ENCODE results near the gene ARSK.
"Not testable (repeated sequence)": the region's sequence is repeated elsewhere in the genome, so short reads cannot be mapped to it uniquely, and the experiment has no call there.

Gene ARSK

DNA sequence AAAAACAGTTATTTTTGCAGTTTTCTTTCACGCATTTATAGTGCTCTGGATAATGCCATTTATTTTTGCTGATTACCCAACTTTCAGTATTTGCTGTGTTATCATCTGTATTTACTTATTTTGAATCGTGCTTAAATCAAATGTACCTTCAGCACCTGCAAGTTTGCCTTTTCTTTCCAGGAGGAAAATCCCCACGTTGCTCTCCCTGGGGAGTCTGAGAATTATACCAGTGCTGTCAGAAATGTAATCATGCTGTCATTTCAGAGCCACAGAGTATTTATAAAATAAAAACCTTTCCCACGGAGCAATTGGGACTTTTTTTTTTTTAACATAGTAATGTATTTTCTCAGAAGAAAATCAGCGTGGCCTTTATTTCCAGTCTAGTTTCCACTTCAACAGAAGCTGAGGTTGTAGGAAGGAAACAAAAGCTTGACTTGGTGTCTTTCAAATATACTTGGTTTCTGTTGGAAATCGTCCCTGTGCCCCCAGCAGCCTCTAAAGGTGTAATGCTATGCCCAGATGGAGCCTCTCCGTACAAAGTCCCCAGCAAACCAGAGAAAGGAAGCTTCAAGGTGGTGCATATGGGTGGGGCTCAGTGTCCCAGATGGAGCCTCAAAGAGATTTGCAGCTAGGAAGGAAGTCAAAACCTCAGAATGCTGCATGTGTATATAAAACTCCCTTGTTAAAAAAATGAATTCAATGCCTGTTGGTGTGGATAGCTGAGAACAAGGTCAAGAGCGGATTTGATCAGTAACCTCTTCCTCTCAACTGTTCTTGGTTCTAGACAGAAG is 67.1 kb downstream of the ARSK start:
- peak; percentile 34 for DNase-seq

DNA sequence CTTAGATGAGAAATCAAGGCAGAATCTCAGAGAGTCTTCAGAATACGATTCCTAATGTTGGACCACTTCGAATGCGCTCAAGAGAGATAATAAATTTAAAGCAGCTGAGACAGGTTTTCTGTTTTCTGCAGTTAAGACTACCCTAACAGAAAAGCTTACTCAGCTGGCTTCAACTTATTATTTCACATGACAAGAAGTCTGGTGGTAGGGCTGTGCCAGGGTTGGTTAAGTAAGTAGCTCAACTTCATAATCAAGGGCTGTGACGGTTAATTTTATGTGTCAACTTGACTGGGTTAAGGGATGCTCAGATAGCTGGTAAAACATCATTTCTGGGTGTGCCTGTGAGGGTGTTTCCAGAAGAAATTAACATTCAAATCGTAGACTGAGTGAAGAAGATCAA is 68.8 kb downstream of the ARSK start:
- no peak for DNase-seq

DNA sequence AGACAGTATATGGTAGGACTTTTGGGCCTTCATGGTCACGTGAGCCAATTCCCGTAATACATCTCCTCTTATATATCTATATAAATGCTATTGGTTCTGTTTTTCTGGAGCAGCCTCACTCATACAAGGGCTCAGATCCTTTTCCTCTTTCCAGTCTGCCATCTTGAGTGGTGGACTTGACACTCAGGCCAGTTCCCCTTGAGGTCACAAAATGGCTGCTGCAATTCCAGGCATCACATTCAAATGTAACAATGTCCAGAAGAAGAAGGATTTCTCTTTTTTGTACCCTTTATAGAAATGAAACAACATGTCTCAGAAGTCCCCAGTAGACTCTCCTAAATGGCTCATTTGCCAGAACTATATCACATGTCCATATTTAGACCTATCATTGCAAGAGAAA is 69.5 kb downstream of the ARSK start:
- DNase-seq: no peak

DNA sequence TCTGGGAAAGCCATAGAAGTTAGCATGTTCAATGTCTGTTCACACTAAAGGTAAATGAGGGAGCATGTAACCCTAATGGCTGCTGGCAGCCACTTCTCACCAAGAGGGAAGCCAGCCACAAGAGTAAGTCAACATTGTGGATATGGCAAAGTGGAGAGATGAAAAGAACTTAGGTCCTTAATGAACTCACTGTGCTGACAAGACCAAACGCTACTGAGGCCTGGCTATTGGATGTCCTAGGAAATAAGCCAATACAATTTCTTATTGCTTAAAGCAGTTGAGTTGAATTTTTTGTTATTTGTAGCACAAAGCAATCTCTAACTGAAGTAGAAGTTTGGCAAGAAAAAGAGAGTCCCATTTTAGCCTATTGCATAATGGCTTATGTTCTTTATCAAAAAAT is 71.8 kb downstream of the ARSK start:
- DNase-seq: no peak

DNA sequence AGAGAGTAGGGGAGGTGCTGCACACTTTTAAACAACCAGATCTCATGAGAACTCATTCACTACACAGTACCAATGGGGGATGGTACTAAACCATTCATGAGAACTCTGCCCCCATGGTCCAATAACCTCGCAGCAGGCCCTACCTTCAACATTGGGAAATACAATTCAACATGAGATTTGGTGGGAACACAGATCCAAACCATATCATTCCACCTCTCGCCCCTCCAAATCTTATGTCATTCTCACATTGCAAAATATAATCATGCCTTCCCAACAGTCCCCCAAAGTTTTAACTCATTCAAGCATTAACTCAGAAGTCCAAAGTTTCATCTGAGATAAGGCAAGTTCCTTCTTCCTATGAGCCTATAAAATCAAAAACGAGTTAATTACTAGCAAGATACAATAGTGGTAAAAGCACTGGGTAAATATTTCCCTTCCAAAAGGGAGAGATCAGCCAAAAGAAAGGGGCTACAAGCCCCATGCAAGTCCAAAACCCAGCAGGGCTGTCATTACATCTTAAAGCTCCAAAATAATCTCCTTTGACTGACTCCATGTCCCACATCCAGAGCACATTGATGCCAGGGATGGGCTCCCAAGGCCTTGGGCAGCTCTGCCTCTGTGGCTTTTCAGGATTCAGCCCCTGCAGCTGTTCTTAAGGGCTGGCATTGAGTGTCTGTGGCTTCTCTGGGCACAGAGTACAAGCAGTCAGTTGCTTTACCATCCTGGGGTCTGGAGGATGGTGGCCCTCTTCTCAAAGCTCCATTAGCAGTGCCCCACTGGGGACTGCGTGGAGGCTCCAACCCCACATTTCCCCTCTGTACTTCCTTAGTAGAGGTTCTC is 73.3 kb downstream of the ARSK start:
- no peak for DNase-seq

DNA sequence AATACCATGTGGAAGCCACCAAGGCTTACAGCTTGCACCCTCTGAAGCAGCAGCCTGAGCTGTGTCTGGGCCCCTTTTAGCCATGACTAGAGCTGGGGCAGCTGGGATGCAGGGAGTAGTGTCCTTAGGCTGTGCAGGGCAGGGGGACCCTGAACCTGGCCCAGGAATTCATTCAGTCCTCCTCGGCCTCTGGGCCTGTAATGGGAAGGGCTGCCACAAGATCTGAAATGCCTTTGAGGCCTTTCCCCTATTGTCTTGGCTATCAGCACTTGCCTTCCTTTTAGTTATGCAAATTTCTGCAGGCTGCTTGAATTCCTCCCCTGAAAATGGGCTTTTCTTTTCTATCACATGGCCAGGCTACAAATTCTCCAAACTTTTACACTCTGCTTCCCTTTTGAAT is 74.0 kb downstream of the ARSK start:
- no peak for DNase-seq

DNA sequence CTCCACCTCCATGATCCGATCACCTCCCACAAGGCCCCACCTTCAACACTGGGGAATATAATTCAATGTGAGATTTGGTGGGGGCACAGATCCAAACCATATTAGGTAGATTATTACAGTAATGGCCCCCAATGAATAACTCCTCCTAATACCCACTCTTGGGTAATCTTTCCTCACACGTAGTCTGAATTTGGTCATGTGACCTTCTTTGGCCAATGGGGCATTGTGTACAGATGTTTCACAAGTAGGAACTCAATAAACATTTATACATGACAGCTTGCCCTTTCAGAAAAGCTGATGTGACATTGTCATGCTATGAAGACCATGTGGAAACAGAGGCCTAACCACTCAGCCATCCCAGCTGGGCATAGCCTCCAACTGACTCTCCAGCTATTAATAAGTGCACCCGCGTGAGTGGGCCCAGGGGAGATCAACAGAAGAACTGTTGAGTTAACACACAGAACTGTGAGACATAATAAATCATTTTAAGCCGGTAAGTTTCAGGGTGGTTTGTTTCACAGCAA is 75.6 kb downstream of the ARSK start:
- DNase-seq: no peak

DNA sequence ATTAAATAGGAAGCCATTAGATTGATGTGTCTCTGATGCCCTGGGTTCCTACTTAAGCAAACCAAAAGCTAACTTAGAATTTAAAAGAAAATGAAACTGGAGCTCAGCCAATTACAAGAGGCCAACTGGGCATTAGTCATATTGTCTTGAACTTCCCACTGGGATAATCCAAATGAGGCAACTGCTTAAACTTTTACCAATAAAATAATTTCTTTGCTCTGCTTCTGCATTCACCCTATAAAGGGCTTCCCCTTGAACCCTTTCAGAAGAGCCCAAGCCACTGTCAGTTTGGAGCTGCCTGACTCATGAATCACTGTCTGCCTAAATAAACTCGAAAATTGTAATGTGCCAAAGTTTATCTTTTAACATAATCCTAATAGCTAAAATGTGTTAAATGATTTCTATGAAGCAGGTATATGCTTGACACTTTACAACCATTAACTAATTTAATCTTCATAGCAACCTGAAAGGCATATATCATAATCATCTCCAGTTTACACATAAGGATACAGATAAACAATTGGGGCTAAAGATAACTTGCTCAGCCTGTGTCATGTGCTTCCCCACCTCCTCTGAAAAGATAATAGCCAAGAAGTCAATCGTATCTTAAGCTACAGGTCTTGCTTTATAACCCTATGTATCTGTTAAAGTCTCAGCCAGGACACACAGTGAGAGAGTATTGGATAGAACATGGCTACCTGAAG is 76.5 kb downstream of the ARSK start:
- peak; percentile 40 for DNase-seq

DNA sequence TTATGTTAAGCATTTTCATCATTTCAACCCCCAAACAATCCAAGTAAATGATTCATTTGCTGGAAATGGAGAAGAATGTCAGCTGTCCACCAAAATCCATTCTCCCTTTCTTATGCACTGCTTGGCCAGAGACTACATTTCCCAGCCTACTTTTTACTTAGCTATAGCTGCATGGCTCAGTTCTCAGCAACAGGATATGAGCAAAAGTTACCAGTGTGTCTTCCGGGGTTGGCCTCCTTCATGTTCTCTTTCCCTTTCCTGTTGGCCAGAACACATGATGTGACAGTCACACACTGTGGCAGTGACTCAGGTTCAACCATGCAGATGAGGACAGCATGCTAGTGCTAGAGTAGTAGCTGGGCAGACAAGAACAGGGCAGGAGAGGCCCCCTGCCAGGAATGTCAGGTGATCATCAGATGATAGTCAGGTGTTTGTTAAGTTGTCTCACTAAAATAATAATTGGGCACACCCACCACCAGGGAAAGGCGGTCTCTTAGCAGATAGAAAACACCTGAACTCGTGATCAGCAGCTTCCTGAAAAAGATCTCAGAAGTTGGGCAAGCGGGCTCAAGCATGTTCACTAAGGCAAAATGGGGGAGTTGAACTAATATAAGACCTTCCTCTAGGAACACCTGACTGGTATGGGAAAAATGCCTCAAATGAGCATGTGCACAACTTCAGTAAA is 77.2 kb downstream of the ARSK start:
- DNase-seq: peak; percentile 73

DNA sequence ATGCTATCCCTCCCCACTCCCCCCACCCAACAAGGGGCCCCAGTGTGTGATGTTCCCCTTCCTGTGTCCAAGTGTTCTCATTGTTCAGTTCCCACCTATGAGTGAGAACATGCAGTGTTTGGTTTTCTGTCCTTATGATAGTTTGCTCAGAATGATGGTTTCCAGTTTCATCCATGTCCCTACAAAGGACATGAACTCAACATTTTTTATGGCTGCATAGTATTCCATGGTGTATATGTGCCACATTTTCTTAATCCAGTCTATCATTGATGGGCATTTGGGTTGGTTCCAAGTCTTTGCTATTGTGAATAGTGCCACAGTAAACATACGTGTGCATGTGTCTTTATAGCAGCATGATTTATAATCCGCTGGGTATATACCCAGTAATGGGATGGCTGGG is 78.0 kb downstream of the ARSK start:
- DNase-seq: not testable (repeated sequence)

DNA sequence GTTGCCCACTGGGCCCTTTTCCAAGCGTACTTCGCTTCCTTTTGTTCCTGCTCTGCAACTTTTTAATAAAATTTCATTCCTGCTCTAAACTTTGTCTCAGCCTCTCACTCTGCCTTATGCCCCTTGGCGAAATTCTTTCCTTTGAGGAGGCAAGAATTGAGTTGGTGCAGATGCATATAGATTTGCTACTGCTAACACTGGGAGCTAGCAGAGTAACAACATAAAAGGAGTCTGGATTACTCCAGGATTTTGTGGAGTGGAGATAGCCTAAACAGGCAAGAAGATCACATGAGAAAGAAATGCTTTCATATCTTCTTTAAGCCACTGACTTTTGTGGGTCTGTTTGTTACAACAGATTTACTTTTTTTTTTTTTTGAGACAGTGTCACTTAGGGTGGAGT is 78.8 kb downstream of the ARSK start:
- no peak for DNase-seq

DNA sequence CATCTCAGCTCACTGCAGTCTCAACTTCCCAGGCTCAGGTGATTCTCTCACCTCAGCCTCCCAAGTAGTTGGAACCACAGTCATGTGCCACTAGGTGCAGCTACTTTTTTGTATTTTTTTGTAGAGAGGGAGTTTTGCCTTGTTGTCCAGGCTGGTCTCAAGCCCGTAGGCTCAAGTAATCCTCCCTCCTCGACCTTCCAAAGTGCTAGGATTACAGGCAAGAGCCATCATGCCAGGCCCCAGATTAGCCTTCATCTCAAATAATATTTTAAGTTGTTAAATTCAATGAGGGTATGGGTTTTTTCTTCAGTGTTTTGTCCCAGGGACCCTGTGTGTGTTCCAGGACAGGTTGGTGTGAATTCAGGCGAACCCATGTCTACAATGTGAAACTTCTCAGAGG is 79.2 kb downstream of the ARSK start:
- DNase-seq: no peak

DNA sequence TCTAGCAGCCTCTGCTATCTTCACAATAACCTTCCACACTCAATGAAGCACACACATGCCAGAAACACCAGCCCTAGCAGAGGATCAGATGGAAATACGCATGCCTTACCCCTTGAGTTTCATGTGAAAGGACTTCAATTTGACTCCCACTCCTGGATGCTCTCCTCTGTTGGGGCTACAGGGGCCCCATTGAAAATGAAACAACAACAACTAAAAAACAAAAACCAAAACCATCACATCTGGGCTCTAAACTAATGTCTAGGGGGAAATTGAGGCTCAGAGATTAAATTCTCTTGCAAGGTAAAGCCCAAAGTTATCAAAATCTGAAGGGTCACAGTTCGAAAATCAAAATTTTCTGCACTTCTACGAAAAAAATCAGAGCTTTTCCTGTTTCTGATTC is 83.7 kb downstream of the ARSK start:
- no peak for DNase-seq

DNA sequence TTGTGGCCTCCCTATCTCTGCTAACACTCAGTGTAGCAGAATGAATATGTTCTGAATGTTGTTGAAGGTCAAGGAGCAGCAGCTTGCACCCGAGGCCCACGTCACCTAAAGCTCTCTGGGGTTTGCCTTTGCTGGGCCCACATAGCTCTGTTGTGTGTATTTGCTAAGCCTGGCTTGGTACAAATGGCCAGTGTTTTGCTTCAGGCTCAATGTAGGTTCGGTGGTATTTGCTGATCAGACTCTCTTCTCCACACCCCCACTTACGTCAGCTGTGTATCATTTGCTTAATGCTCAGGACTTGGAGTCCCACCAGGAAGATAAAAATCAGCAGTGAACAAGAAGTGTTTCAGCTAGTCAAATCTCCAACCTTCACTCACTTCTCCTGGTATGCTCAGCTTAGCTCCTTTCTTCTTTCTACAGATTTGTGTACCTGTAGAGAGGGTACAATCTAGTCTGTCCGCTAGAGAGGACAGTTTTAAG is 86.9 kb downstream of the ARSK start:
- DNase-seq: no peak

DNA sequence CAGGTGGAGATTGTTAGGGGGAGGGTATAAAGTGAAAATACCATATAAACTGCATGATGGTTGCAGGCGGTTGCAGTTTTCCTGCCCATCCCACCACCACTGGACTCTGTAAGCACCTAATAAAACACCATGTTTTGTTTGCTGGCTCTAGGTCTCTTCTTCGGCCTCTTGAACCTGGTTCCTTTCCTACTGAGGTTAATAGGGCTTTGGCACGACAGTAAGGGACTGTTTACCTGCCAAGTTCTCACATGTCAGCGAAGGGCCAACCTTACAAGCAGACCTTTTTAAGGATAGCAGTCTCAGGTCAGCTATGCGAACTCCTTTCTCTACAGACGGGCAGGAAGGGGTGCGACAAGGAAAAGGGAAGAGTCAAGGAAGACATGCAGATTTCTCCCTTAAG is 88.3 kb downstream of the ARSK start:
- DNase-seq: no peak

DNA sequence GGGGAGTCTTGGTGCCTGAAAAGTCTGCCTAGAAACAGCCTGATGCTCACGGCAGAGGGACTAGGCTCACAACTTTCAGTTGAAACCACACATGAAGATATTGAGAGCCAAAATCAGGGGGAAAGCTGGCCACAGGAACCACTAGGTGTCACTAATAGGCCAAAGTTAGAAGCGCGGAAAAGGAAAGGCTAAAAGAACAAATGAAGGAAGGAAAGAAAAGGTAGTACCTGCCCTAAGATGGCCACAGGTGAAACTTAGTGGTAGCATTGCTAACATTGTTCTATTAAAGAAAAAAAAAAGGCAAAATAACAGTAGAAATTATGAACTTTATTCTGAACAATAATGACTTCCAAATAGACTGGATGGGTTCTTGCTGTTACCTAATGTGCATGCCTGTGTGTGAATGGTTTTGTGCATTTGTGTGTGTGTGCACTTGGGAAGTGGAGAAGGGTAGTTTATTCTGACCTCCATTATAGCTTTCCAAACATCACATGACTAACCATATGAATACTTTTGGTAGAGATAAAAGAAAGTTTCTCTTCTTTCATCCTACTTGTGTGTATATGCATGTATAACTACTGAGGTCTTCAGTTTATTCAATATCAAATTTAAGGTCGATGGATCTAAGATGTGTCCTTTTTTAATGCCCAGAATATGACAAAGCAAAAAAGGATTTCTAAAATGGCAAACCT is 89.6 kb downstream of the ARSK start:
- peak; percentile 88 for DNase-seq

DNA sequence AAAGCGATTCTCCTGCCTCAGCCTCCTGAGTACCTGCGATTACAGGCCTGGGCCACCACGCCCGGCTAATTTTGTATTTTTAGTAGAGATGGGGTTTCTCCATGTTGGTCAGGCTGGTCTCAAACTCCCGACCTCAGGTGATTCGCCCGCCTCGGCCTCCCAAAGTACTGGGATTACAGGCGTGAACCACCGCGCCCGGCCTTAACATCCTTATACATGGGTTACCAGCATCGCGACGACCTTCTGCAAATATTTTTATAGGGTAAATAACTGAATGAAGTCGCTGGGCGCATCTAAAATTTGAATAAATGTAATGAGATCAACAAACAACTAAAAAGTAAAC is 91.3 kb downstream of the ARSK start:
- DNase-seq: not testable (repeated sequence)

DNA sequence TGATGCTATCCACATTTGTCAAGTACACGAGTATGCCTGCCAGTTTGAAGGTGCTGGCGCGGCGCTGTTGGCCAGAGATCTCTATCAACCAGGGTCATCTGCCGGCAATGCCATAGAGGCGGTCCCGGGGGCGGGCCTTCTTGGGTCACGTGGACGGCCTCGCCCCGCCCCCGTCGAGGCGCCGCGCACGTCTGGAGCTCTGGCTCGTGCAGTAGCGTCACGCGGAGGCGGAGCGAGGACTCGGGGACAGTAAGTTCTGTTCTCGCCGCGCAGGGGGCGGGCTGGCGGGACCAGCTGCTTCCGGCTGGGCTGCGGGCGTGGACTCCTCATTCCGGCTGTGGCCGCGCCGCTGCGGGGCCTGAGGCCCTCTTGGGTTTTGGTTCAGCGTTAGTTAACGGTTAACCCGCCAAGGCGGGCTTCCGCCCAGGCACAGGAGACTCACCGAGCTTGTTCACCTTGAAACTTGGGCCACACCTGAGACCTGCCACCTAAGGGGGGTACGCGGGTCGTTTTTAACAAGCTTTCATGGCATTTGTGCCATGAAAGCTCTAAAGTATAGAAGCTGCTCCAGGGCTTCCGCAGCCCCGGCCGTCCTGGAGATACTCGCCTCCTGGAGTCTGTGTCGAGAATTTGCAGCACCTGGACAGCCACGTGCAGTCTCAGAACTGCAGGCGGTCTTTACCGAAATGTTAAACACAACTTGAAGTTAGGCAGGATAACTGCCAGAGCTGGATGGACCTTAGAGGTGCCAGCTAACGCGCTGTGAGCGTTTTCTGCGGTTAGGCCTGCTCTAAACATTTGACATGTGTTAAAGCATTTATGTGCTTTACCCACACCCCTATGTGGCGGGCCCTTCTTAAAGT is 91.9 kb downstream of the ARSK start, which contains the start of gene RFESD:
Gene RFESD, plus strand, starts transcription at position 209 of the 863 bp plus-strand sequence. CDS start 5,495 bp downstream, outside the sequence.
- peak; percentile 99 for DNase-seq

DNA sequence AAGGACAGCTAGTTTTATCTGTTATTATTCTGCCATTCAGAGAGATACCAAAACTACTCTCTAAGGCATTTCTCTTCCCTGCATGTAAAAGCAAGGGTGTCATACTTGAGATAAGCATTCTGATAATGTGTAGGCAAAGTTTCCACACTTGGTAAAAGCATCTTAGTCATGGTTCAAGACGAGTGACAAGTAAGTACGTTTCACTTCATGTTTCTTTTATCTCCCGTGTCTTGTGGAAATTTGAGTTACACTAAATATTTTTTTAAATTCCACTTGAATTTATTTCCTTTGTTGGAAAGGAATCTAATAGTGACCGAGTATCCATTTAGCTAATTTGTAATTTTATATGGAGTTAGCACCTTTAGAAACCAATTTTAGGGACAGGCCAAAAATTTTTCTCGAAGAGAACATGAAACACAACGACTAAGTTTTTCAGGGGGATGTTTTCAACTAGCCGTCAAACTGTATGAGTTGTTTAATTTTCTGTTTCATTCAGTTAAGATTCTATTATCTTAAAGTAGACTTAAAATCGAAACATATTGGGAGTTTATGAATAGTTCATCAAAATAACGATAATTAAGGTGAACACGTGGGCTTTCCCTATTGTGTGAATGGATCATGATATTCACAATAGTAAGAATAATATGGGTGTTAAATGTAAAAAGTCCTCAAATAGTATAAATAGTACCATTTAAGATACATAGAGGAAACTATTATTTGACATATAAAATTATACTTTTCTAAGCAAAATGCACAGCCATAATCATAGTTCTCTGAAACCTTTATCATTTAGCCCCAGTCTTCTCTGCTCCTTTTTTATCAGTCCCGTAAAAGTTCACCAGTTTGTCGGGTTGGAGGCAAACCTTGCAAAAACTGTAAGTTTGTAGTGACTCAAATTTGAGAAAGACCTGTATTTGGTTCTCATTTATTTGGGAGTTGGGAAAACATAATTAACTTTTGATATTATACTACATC is 93.3 kb downstream of the ARSK start:
- DNase-seq: peak; percentile 95

DNA sequence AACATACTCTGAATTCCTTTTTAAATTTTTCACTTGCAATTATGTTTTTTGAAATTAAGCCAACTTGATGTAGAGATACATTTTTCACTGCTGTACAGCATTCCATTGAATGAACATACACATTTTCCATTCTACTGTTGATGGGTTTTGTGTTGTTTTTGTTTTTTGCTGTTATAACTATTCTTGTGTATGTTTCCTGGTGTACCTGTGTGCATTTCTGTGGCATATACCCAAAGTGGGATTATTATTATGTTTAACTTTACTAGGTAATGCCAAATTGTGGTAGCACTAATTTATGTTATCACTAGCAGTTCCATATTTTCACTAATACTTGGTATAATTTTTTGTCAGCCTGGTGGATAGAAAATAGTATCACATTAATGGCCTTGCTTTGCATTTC is 94.4 kb downstream of the ARSK start:
- peak; percentile 46 for DNase-seq
